MCF 10A (cell line): ENCODE data around the gene ITGB4. TPM values are rescaled to one million over a fixed set of nuclear protein-coding genes. Genes with fewer than 3 reads are reported as not detected.

Experiments used
- BruUV-seq: library from RNA; stranded (reverse); fragments of 400-500 nt; replicated peaks from 2 replicates; lab custom pipeline; 2021; lab: Mats Ljungman, UMichigan
- CTCF ChIA-PET: fragments of 300-600 bp; sonication (Branson Sonifier 250); formaldehyde crosslinking; extraction: SDS; loops from one replicate; lab custom pipeline; 2021; ENCODE audit warnings: antibody characterized with exemption, inconsistent platforms; lab: Yijun Ruan, JAX
- POLR2A ChIA-PET: fragments of 300-600, 350-650 bp; sonication (Branson Sonifier 250); formaldehyde crosslinking; extraction: SDS; loops from one replicate; lab custom pipeline; 2020; ENCODE audit warnings: antibody characterized with exemption, inconsistent platforms; lab: Yijun Ruan, JAX
- DNase-seq: peaks from one replicate; pipeline ENCODE4 v3.0.0-alpha.2; 2018; ENCODE audit not compliant: unreplicated experiment
- H3K27ac Mint-ChIP-seq: one replicate; pipeline ENCODE4 v1.8.0; 2022; ENCODE audit warnings: mild to moderate bottlenecking, low read depth, mixed read lengths; ENCODE audit not compliant: unreplicated experiment
- H3K27me3 Mint-ChIP-seq: one replicate; pipeline ENCODE4 v1.8.0; 2022; ENCODE audit warnings: mixed read lengths; ENCODE audit not compliant: insufficient read depth, unreplicated experiment
- H3K36me3 Mint-ChIP-seq: one replicate; pipeline ENCODE4 v1.8.0; 2022; ENCODE audit warnings: mild to moderate bottlenecking, moderate library complexity, mixed read lengths; ENCODE audit not compliant: insufficient read depth, unreplicated experiment
- H3K4me1 Mint-ChIP-seq: one replicate; pipeline ENCODE4 v1.8.0; 2022; ENCODE audit warnings: mixed read lengths; ENCODE audit not compliant: insufficient read depth, unreplicated experiment
- H3K4me3 Mint-ChIP-seq: one replicate; pipeline ENCODE4 v1.8.0; 2022; ENCODE audit warnings: mild to moderate bottlenecking, moderate library complexity, mixed read lengths; ENCODE audit not compliant: unreplicated experiment
- H3K9me3 Mint-ChIP-seq: one replicate; pipeline ENCODE4 v1.8.0; 2022; ENCODE audit warnings: mixed read lengths; ENCODE audit not compliant: unreplicated experiment
- intact Hi-C: fragments of 100-400 bp; cut with micrococcal nuclease; formaldehyde crosslinking; loops from 2 replicates; pipeline ENCODE4 v1.14.1; 2022
- total RNA-seq: library from RNA; stranded (reverse); gene quantifications from 2 replicates; pipeline ENCODE4 v1.2.3, GENCODE V29; 2022
- TF ChIP-seq, protein P1 (sequence below): fragments of 200-600 bp; IDR thresholded peaks from one replicate; pipeline ENCODE4 v1.8.0; 2022; ENCODE audit warnings: antibody characterized with exemption, mild to moderate bottlenecking; ENCODE audit not compliant: unreplicated experiment

Gene ITGB4
- total RNA-seq, 1 experiment from 2014 or later: 1,054 TPM

DNA sequence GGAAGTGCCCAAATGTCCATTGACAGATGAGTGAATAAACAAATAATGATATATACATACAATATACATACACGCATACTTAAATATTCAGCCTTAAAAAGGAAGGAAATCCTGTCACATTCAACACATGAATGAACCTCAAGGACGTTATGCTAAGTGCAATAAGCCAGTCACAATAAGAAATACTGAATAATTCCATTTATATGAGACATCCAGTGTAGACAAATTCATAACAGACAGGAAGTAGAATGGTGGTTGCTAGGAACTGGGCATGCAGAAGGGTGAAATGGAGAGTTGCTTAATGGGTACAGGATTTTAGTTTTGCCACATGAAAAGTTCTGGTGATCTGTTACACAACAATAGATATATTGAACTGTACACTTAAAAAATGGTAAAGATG is 8.8 kb upstream of the ITGB4 start:
- TF ChIP-seq, protein P1, sequence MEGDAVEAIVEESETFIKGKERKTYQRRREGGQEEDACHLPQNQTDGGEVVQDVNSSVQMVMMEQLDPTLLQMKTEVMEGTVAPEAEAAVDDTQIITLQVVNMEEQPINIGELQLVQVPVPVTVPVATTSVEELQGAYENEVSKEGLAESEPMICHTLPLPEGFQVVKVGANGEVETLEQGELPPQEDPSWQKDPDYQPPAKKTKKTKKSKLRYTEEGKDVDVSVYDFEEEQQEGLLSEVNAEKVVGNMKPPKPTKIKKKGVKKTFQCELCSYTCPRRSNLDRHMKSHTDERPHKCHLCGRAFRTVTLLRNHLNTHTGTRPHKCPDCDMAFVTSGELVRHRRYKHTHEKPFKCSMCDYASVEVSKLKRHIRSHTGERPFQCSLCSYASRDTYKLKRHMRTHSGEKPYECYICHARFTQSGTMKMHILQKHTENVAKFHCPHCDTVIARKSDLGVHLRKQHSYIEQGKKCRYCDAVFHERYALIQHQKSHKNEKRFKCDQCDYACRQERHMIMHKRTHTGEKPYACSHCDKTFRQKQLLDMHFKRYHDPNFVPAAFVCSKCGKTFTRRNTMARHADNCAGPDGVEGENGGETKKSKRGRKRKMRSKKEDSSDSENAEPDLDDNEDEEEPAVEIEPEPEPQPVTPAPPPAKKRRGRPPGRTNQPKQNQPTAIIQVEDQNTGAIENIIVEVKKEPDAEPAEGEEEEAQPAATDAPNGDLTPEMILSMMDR: no peak
- peaks cover 7% of the 10 kb centered on the region for H3K4me1 Mint-ChIP-seq
- ChIA-PET POLR2A (interaction anchor here (1.1 to 2.1 kb wide), 2 partner anchors 28 to 35 kb away, joined by 5 to 8 read pairs; no protein-coding TSS in a partner anchor), CTCF (interaction anchor here (0.7 kb wide), 2 partner anchors 17 to 489 kb away, joined by 3 read pairs; no protein-coding TSS in a partner anchor)
- no peaks in the 10 kb centered on the region for H3K27me3 Mint-ChIP-seq
- no peaks in the 10 kb centered on the region for H3K9me3 Mint-ChIP-seq
- intact Hi-C loops: no loop called here
- BruUV-seq: no TSS peak
- DNase-seq: no peak
- no peak overlapping the region for H3K4me3 Mint-ChIP-seq
- no peak overlapping the region for H3K27ac Mint-ChIP-seq
- H3K36me3 Mint-ChIP-seq: peaks cover 13% of the 10 kb centered on the region

DNA sequence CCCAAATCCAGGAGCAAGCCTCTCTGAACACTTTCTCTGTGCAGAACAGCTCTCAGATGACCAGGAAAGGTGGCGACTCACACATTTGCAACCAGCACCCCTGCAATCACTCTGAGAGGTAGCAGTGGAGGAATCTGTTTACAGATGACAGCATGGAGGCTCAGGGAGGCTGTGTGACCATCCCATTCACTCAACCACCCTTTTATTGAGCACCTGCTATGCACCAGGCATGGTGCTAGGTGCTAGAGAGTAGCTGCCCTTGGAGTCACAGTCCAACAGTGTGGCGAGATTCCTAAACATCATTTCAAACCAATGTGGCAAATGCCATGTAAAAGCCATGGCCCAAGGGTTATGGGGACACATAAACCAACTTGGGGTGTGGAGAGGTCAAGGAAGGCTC is 1.5 kb upstream of the ITGB4 start:
- ChIA-PET POLR2A (interaction anchor here (0.8 to 28.4 kb wide), 7 partner anchors 9 to 153 kb away, joined by 3 to 748 read pairs (median 15); partner anchors contain the start of gene UNK), CTCF (interaction anchor here (1.0 to 5.2 kb wide), 3 partner anchors 11 to 38 kb away, joined by 4 to 59 read pairs (median 4); no protein-coding TSS in a partner anchor)
- Mint-ChIP-seq H3K4me1 (peaks cover 6% of the 10 kb centered on the region), H3K9me3 (no peaks in the 10 kb centered on the region), H3K4me3 (peak overlapping the region; percentile 87), H3K36me3 (peaks cover 31% of the 10 kb centered on the region), H3K27me3 (no peaks in the 10 kb centered on the region), H3K27ac (no peak overlapping the region)
- DNase-seq: no peak
- intact Hi-C loops: no loop called here
- TF ChIP-seq, protein P1: no peak
- no TSS peak for BruUV-seq

DNA sequence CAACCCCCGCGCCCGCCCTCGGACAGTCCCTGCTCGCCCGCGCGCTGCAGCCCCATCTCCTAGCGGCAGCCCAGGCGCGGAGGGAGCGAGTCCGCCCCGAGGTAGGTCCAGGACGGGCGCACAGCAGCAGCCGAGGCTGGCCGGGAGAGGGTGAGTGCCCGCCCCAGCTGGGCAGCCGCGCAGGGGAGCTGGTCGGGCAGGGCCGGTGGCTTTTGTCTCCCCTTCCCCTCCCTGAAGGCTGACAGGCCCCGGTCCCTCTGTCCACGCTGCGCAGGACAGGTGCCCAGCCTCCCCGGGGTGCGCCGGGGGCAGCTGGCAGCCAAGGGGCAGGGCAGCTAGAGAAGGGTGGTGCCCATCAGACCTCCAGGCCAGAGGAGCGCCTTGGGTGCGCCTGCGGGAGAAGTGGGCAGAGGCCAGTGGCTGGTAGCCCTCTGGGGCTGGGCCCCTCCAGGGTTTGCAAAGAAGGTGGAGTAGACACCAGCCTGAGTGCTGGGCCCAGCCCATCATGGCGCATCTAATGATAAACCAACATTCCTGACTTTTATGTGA is 278 bp downstream of the ITGB4 start:
- Mint-ChIP-seq H3K4me1 (peaks cover 6% of the 10 kb centered on the region), H3K9me3 (no peaks in the 10 kb centered on the region), H3K27me3 (no peaks in the 10 kb centered on the region), H3K4me3 (peak overlapping the region; percentile 87), H3K27ac (peak overlapping the region; percentile 78), H3K36me3 (peaks cover 49% of the 10 kb centered on the region)
- ChIA-PET CTCF (interaction anchor here (0.7 to 5.2 kb wide), 11 partner anchors 18 to 89 kb away, joined by 3 to 59 read pairs (median 3); partner anchors contain the start of gene SMIM5), POLR2A (interaction anchor here (1.1 to 28.4 kb wide), 12 partner anchors 11 to 156 kb away, joined by 3 to 748 read pairs (median 17); partner anchors contain the start of genes RECQL5, SAP30BP, SMIM5 and UNK)
- TSS peak; percentile 59 for BruUV-seq
- no peak for DNase-seq
- TF ChIP-seq, protein P1: no peak
- intact Hi-C loops: no loop called here

DNA sequence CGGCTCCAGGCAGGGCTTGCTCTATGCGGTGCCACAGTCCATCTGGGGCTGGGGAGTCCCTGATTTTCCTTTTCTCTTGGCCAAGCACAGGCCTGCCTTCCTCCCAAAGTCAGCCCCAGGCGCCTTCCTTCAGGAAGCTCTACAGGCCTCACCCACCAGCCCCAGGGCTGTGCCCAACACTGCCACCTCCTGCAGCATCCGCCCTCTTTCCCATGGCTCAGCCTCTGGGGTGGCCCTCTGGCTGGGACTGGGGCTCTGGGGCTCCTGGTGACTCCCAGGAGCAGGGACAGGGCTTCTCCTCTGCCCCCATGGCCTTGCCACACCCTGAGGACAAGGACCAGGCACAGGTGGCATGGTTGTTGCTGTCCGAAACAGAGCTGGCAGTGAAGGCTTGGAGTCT is 817 bp downstream of the ITGB4 start:
- H3K27ac Mint-ChIP-seq: peak overlapping the region; percentile 78
- DNase-seq: peak; percentile 32
- ChIA-PET POLR2A (interaction anchor here (0.6 to 28.4 kb wide), 13 partner anchors 10 to 155 kb away, joined by 3 to 748 read pairs (median 16); partner anchors contain the start of genes RECQL5, SAP30BP, UNK and WBP2), CTCF (interaction anchor here (0.6 to 5.2 kb wide), 13 partner anchors 15 to 90 kb away, joined by 3 to 59 read pairs (median 3); partner anchors contain the start of gene SMIM5)
- peak overlapping the region; percentile 87 for H3K4me3 Mint-ChIP-seq
- H3K27me3 Mint-ChIP-seq: no peaks in the 10 kb centered on the region
- TF ChIP-seq, protein P1: no peak
- H3K4me1 Mint-ChIP-seq: peaks cover 6% of the 10 kb centered on the region
- intact Hi-C loops: no loop called here
- peaks cover 54% of the 10 kb centered on the region for H3K36me3 Mint-ChIP-seq
- BruUV-seq: no TSS peak
- no peaks in the 10 kb centered on the region for H3K9me3 Mint-ChIP-seq
